Immature natural killer cell (primary cell): ENCODE data around the gene SPATA18. TPM values are rescaled to one million over a fixed set of nuclear protein-coding genes. Genes with fewer than 3 reads are reported as not detected.
"Not testable (repeated sequence)": the region's sequence is repeated elsewhere in the genome, so short reads cannot be mapped to it uniquely, and the experiment has no call there.

ENCODE experiments used
- DNase-seq, 3 donors: peaks; one replicate each; pipeline ENCODE4 v3.0.0; 2022; ENCODE audit warnings: mixed read lengths in 1 of 3
- H3K27ac Mint-ChIP-seq, 6 donors: one replicate each; pipeline ENCODE4 v1.8.0; 2020; ENCODE audit warnings: mixed read lengths in 6 of 6, mild to moderate bottlenecking in 5 of 6, inconsistent platforms in 4 of 6, moderate library complexity in 3 of 6
- H3K27me3 Mint-ChIP-seq, 3 donors: one replicate each; pipeline ENCODE4 v1.8.0; 2020 to 2021; ENCODE audit warnings: low read depth in 3 of 3, mild to moderate bottlenecking in 3 of 3, mixed read lengths in 3 of 3, moderate library complexity in 3 of 3, inconsistent platforms in 1 of 3
- H3K36me3 Mint-ChIP-seq, 3 donors: one replicate each; pipeline ENCODE4 v1.8.0; 2020; ENCODE audit warnings: mixed read lengths in 3 of 3, inconsistent platforms in 2 of 3, mild to moderate bottlenecking in 2 of 3
- H3K4me1 Mint-ChIP-seq, 2 donors: one replicate each; pipeline ENCODE4 v1.8.0; 2020; ENCODE audit warnings: inconsistent platforms in 2 of 2, mild to moderate bottlenecking in 2 of 2, mixed read lengths in 2 of 2, moderate library complexity in 1 of 2
- H3K4me3 Mint-ChIP-seq, 5 donors: one replicate each; pipeline ENCODE4 v1.8.0; 2020; ENCODE audit warnings: mild to moderate bottlenecking in 5 of 5, mixed read lengths in 5 of 5, inconsistent platforms in 3 of 5, moderate library complexity in 3 of 5
- H3K9me3 Mint-ChIP-seq, 6 donors: one replicate each; pipeline ENCODE4 v1.8.0; 2020; ENCODE audit warnings: mild to moderate bottlenecking in 6 of 6, mixed read lengths in 6 of 6, inconsistent platforms in 4 of 6, moderate library complexity in 3 of 6
- polyA plus RNA-seq, 3 donors: library from polyadenylated mRNA; unstranded; fragments of 300-500 nt; fragmentation: Illumina TruSeq; gene quantifications; one replicate each; pipeline ENCODE4 v1.2.3, GENCODE V29; 2021

Gene SPATA18
- polyA plus RNA-seq, 3 donors from 2014 or later: not detected

GRCh38 chr4:52105276-52105675 lies 54.2 kb downstream of the SPATA18 start:
- H3K36me3 Mint-ChIP-seq: no peaks in the 10 kb centered on the region
- no peak for DNase-seq
- H3K4me3 Mint-ChIP-seq: no peak overlapping the region

GRCh38 chr4:52106191-52106590 lies 55.1 kb downstream of the SPATA18 start:
- DNase-seq: no peak
- no peak overlapping the region for H3K27ac Mint-ChIP-seq
- no peaks in the 10 kb centered on the region for H3K36me3 Mint-ChIP-seq
- no peak overlapping the region for H3K4me3 Mint-ChIP-seq
- H3K4me1 Mint-ChIP-seq: no peaks in the 10 kb centered on the region
- peaks cover 0 to 2% (median 2%) of the 10 kb centered on the region in 3 donors for H3K27me3 Mint-ChIP-seq
- H3K9me3 Mint-ChIP-seq: peaks cover 0 to 7% (median 4%) of the 10 kb centered on the region in 6 donors

More at GRCh38 chr4:52105276-52105675, 54.2 kb downstream of the SPATA18 start:
- H3K27ac Mint-ChIP-seq: no peak overlapping the region
- peaks cover 0 to 2% (median 2%) of the 10 kb centered on the region in 3 donors for H3K27me3 Mint-ChIP-seq
- H3K9me3 Mint-ChIP-seq: peaks cover 0 to 6% (median 4%) of the 10 kb centered on the region in 6 donors
- H3K4me1 Mint-ChIP-seq: no peaks in the 10 kb centered on the region

GRCh38 chr4:52106660-52107059 lies 55.6 kb downstream of the SPATA18 start:
- H3K27me3 Mint-ChIP-seq: peaks cover 0 to 2% (median 2%) of the 10 kb centered on the region in 3 donors
- H3K4me1 Mint-ChIP-seq: no peaks in the 10 kb centered on the region
- no peaks in the 10 kb centered on the region for H3K36me3 Mint-ChIP-seq
- no peak for DNase-seq
- no peak overlapping the region for H3K4me3 Mint-ChIP-seq
- peaks cover 0 to 6% (median 4%) of the 10 kb centered on the region in 6 donors for H3K9me3 Mint-ChIP-seq
- no peak overlapping the region for H3K27ac Mint-ChIP-seq

- DNase-seq: no peak
- peaks cover 0 to 2% (median 2%) of the 10 kb centered on the region in 3 donors for H3K27me3 Mint-ChIP-seq
- peaks cover 0 to 6% (median 4%) of the 10 kb centered on the region in 6 donors for H3K9me3 Mint-ChIP-seq
- no peaks in the 10 kb centered on the region for H3K36me3 Mint-ChIP-seq
- H3K4me3 Mint-ChIP-seq: no peak overlapping the region
- no peak overlapping the region for H3K27ac Mint-ChIP-seq
- no peaks in the 10 kb centered on the region for H3K4me1 Mint-ChIP-seq
Measured at GRCh38 chr4:52107336-52107735, 56.2 kb downstream of the SPATA18 start.

GRCh38 chr4:52107745-52108144 lies 56.6 kb downstream of the SPATA18 start:
- no peaks in the 10 kb centered on the region for H3K4me1 Mint-ChIP-seq
- H3K27me3 Mint-ChIP-seq: peaks cover 0 to 2% (median 2%) of the 10 kb centered on the region in 3 donors
- H3K4me3 Mint-ChIP-seq: no peak overlapping the region
- no peaks in the 10 kb centered on the region for H3K36me3 Mint-ChIP-seq
- H3K9me3 Mint-ChIP-seq: peaks cover 0 to 6% (median 3%) of the 10 kb centered on the region in 6 donors
- DNase-seq: no peak
- H3K27ac Mint-ChIP-seq: no peak overlapping the region

GRCh38 chr4:52110171-52110570 lies 59.1 kb downstream of the SPATA18 start:
- Mint-ChIP-seq H3K27ac (no peak overlapping the region), H3K9me3 (peaks cover 0 to 9% (median 3%) of the 10 kb centered on the region in 6 donors), H3K4me1 (no peaks in the 10 kb centered on the region), H3K4me3 (no peak overlapping the region), H3K27me3 (peaks cover 0 to 2% (median 2%) of the 10 kb centered on the region in 3 donors), H3K36me3 (no peaks in the 10 kb centered on the region)
- DNase-seq: no peak

GRCh38 chr4:52111995-52112394 lies 60.9 kb downstream of the SPATA18 start:
- H3K27ac Mint-ChIP-seq: no peak overlapping the region
- no peaks in the 10 kb centered on the region for H3K36me3 Mint-ChIP-seq
- no peaks in the 10 kb centered on the region for H3K4me1 Mint-ChIP-seq
- no peak overlapping the region for H3K4me3 Mint-ChIP-seq
- H3K9me3 Mint-ChIP-seq: peaks cover 0 to 13% (median 4%) of the 10 kb centered on the region in 6 donors
- peaks cover 0 to 2% (median 2%) of the 10 kb centered on the region in 3 donors for H3K27me3 Mint-ChIP-seq
- DNase-seq: no peak

GRCh38 chr4:52112411-52112810 lies 61.3 kb downstream of the SPATA18 start:
- Mint-ChIP-seq H3K4me1 (no peaks in the 10 kb centered on the region), H3K9me3 (peaks cover 0 to 14% (median 6%) of the 10 kb centered on the region in 6 donors), H3K36me3 (no peaks in the 10 kb centered on the region), H3K27me3 (peaks cover 0 to 2% (median 2%) of the 10 kb centered on the region in 3 donors), H3K27ac (no peak overlapping the region), H3K4me3 (no peak overlapping the region)
- no peak for DNase-seq

- H3K27me3 Mint-ChIP-seq: peaks cover 0 to 4% (median 0%) of the 10 kb centered on the region in 3 donors
- H3K36me3 Mint-ChIP-seq: no peaks in the 10 kb centered on the region
- H3K9me3 Mint-ChIP-seq: peaks cover 4 to 13% (median 9%) of the 10 kb centered on the region in 6 donors
- H3K4me3 Mint-ChIP-seq: no peak overlapping the region
- H3K4me1 Mint-ChIP-seq: no peaks in the 10 kb centered on the region
- DNase-seq: no peak
- no peak overlapping the region for H3K27ac Mint-ChIP-seq
Measured at GRCh38 chr4:52116641-52117040, 65.5 kb downstream of the SPATA18 start.

GRCh38 chr4:52126226-52126625 lies 75.1 kb downstream of the SPATA18 start:
- no peaks in the 10 kb centered on the region for H3K36me3 Mint-ChIP-seq
- H3K4me3 Mint-ChIP-seq: no peak overlapping the region
- peaks cover 0 to 3% (median 0%) of the 10 kb centered on the region in 3 donors for H3K27me3 Mint-ChIP-seq
- DNase-seq: no peak
- H3K27ac Mint-ChIP-seq: no peak overlapping the region
- no peaks in the 10 kb centered on the region for H3K4me1 Mint-ChIP-seq
- peaks cover 0 to 38% (median 11%) of the 10 kb centered on the region in 6 donors for H3K9me3 Mint-ChIP-seq

- H3K4me3 Mint-ChIP-seq: no peak overlapping the region
- H3K4me1 Mint-ChIP-seq: no peaks in the 10 kb centered on the region
- peaks cover 0 to 3% (median 0%) of the 10 kb centered on the region in 3 donors for H3K27me3 Mint-ChIP-seq
- H3K27ac Mint-ChIP-seq: no peak overlapping the region
- no peaks in the 10 kb centered on the region for H3K36me3 Mint-ChIP-seq
- H3K9me3 Mint-ChIP-seq: peaks cover 0 to 38% (median 10%) of the 10 kb centered on the region in 6 donors
- DNase-seq: no peak
Measured at GRCh38 chr4:52126966-52127365, 75.9 kb downstream of the SPATA18 start.

- Mint-ChIP-seq H3K27ac (no peak overlapping the region), H3K27me3 (peaks cover 0 to 3% (median 0%) of the 10 kb centered on the region in 3 donors), H3K4me1 (no peaks in the 10 kb centered on the region), H3K4me3 (no peak overlapping the region), H3K9me3 (peaks cover 0 to 40% (median 13%) of the 10 kb centered on the region in 6 donors), H3K36me3 (no peaks in the 10 kb centered on the region)
- no peak for DNase-seq
Measured at GRCh38 chr4:52135171-52135570, 84.1 kb downstream of the SPATA18 start.

GRCh38 chr4:52137152-52137551 lies 86.0 kb downstream of the SPATA18 start:
- H3K9me3 Mint-ChIP-seq: peaks cover 0 to 33% (median 14%) of the 10 kb centered on the region in 6 donors
- not testable (repeated sequence) for DNase-seq

GRCh38 chr4:52142816-52143215 lies 91.7 kb downstream of the SPATA18 start:
- Mint-ChIP-seq H3K27me3 (peaks cover 0 to 3% (median 2%) of the 10 kb centered on the region in 3 donors), H3K27ac (no peak overlapping the region), H3K4me3 (no peak overlapping the region), H3K4me1 (no peaks in the 10 kb centered on the region), H3K9me3 (peaks cover 0 to 19% (median 6%) of the 10 kb centered on the region in 6 donors), H3K36me3 (no peaks in the 10 kb centered on the region)
- DNase-seq: no peak

More at GRCh38 chr4:52137152-52137551, 86.0 kb downstream of the SPATA18 start:
- not testable (repeated sequence) for H3K27me3 Mint-ChIP-seq, H3K4me3 Mint-ChIP-seq, H3K4me1 Mint-ChIP-seq, H3K36me3 Mint-ChIP-seq, H3K27ac Mint-ChIP-seq

- no peak overlapping the region for H3K27ac Mint-ChIP-seq
- H3K4me1 Mint-ChIP-seq: no peaks in the 10 kb centered on the region
- peaks cover 0 to 3% (median 2%) of the 10 kb centered on the region in 3 donors for H3K27me3 Mint-ChIP-seq
- no peak overlapping the region for H3K4me3 Mint-ChIP-seq
- no peaks in the 10 kb centered on the region for H3K36me3 Mint-ChIP-seq
- peaks cover 0 to 15% (median 4%) of the 10 kb centered on the region in 6 donors for H3K9me3 Mint-ChIP-seq
- DNase-seq: no peak
Measured at GRCh38 chr4:52143815-52144214, 92.7 kb downstream of the SPATA18 start.
